OCI-LY7 (cell line): Measurements from ENCODE around the gene SAXO2. TPM values are rescaled to one million over a fixed set of nuclear protein-coding genes. Genes with fewer than 3 reads are reported as not detected.
"Not testable (repeated sequence)": the region's sequence is repeated elsewhere in the genome, so short reads cannot be mapped to it uniquely, and the experiment has no call there.

Experiments used
- Bru-seq: library from RNA; stranded (reverse); fragments of 400-500 nt; gene quantifications from one replicate; lab custom pipeline; 2021; lab: Mats Ljungman, UMichigan
- BruChase-seq, 2 experiments: library from RNA; stranded (reverse); fragments of 400-500 nt; gene quantifications; one replicate each; lab custom pipeline; 2021; lab: Mats Ljungman, UMichigan
- BruUV-seq: library from RNA; stranded (reverse); fragments of 400-500 nt; replicated peaks from 2 replicates; lab custom pipeline; 2021; lab: Mats Ljungman, UMichigan
- CTCF ChIA-PET: fragments of 300-600 bp; sonication (Branson Sonifier 250); formaldehyde crosslinking; loops from one replicate; lab custom pipeline; 2022; ENCODE audit warnings: antibody characterized with exemption; ENCODE audit not compliant: unreplicated experiment; lab: Charles Lee
- POLR2A ChIA-PET: fragments of 300-600 bp; sonication (Branson Sonifier 250); formaldehyde crosslinking; loops from one replicate; lab custom pipeline; 2022; ENCODE audit warnings: antibody characterized with exemption; lab: Charles Lee
- DNase-seq: peaks from one replicate; pipeline ENCODE4 v3.0.0-alpha.2; 2015; ENCODE audit warnings: low spot score
- H2AFZ ChIP-seq: fragments of 200-600 bp; sonication (generic), shearing (Covaris generic); 2 replicates; pipeline ENCODE4 v1.6.1; 2014; ENCODE audit warnings: mild to moderate bottlenecking, antibody characterized with exemption, low read length, moderate library complexity
- H3K27ac ChIP-seq: fragments of 200-600 bp; sonication (generic); 2 replicates; pipeline ENCODE4 v1.5.1; 2014; ENCODE audit warnings: mixed run types, low read depth, mild to moderate bottlenecking, moderate library complexity, low read length, inconsistent platforms; ENCODE audit not compliant: poor library complexity, severe bottlenecking
- H3K36me3 ChIP-seq: fragments of 200-600 bp; sonication (generic); 2 replicates; pipeline ENCODE4 v1.6.1; 2014; ENCODE audit warnings: mild to moderate bottlenecking, antibody characterized with exemption, low read length, moderate library complexity, mixed read lengths; ENCODE audit not compliant: insufficient read depth
- H3K4me1 ChIP-seq: fragments of 200-600 bp; sonication (generic); 2 replicates; pipeline ENCODE4 v1.5.1; 2014; ENCODE audit warnings: mild to moderate bottlenecking, low read length; ENCODE audit not compliant: insufficient read depth, poor library complexity, severe bottlenecking
- H3K4me2 ChIP-seq: fragments of 200-600 bp; sonication (generic); 2 replicates; pipeline ENCODE4 v1.6.1; 2014; ENCODE audit warnings: mild to moderate bottlenecking, low read length
- H3K4me3 ChIP-seq: fragments of 200-600 bp; sonication (generic); 2 replicates; pipeline ENCODE4 v1.5.1; 2014; ENCODE audit warnings: mild to moderate bottlenecking, low read depth, low read length; ENCODE audit not compliant: poor library complexity, severe bottlenecking
- H3K79me2 ChIP-seq: fragments of 200-600 bp; sonication (generic); 2 replicates; pipeline ENCODE4 v1.6.1; 2016; ENCODE audit warnings: low read depth, mild to moderate bottlenecking, low read length, moderate library complexity, mixed read lengths; ENCODE audit not compliant: insufficient read depth
- H3K9me2 ChIP-seq: fragments of 200-600 bp; sonication (generic); 2 replicates; pipeline ENCODE4 v1.6.1; 2016; ENCODE audit warnings: mild to moderate bottlenecking, low read length, mixed read lengths; ENCODE audit not compliant: insufficient read depth
- H3K9me3 ChIP-seq: fragments of 200-600 bp; sonication (generic); 2 replicates; pipeline ENCODE4 v1.6.1; 2014; ENCODE audit warnings: mild to moderate bottlenecking, mixed run types, low read length, mixed read lengths
- H4K20me1 ChIP-seq: fragments of 200-600 bp; sonication (generic); 2 replicates; pipeline ENCODE4 v1.6.1; 2014; ENCODE audit warnings: mild to moderate bottlenecking, antibody characterized with exemption, low read length, moderate library complexity, mixed read lengths; ENCODE audit not compliant: insufficient read depth
- EZH2phosphoT487 ChIP-seq: fragments of 200-600 bp; sonication (generic); IDR thresholded peaks from 2 replicates; pipeline ENCODE4 v1.6.1; 2018; ENCODE audit warnings: low read depth, borderline replicate concordance, mild to moderate bottlenecking, mixed run types, antibody characterized with exemption, low read length, moderate library complexity, mixed read lengths
- intact Hi-C: fragments of 100-400 bp; cut with micrococcal nuclease; formaldehyde crosslinking; loops from one replicate; pipeline ENCODE4 v1.10.0; 2022; ENCODE audit not compliant: unreplicated experiment
- long read RNA-seq: library from polyadenylated mRNA; stranded (forward); transcript quantifications from one replicate; pipeline ENCODE4 v2.0.0, GENCODE V29; 2022
- total RNA-seq, 2 experiments: library from RNA; depleted of rRNA in 1 of 2; stranded (reverse); fragments of >200 nt in 1 of 2; shearing (Covaris generic) in 1 of 2; gene quantifications; 2 replicates each; pipeline ENCODE4 v1.2.3, GENCODE V29; 2014 to 2022
- TF ChIP-seq, protein P1 (sequence below): fragments of 200-600 bp; sonication (generic); conservative IDR thresholded peaks from 2 replicates; pipeline ENCODE4 v1.5.1; 2014; ENCODE audit warnings: mild to moderate bottlenecking, antibody characterized with exemption, low read length, moderate library complexity, mixed read lengths

SAXO2 gene
- total RNA-seq (2014; rRNA removed; shearing (Covaris generic)): 1.9 and 2.3 TPM in 2 replicates
- 6.5 and 6.6 TPM in 2 replicates for total RNA-seq (2022)
- percentile 40 among the genes with signal in this experiment for Bru-seq, nascent RNA
- BruChase-seq, experiment 1, labeled RNA remaining after a 6-hour chase: percentile 39 among the genes with signal in this experiment
- BruChase-seq, experiment 2, labeled RNA remaining after a 2-hour chase: percentile 42 among the genes with signal in this experiment
- long read RNA-seq, partial matches to known transcripts: 0 of 2 reads
- long read RNA-seq, other reads (novel, unspliced or antisense): 0 of 2 reads

DNA sequence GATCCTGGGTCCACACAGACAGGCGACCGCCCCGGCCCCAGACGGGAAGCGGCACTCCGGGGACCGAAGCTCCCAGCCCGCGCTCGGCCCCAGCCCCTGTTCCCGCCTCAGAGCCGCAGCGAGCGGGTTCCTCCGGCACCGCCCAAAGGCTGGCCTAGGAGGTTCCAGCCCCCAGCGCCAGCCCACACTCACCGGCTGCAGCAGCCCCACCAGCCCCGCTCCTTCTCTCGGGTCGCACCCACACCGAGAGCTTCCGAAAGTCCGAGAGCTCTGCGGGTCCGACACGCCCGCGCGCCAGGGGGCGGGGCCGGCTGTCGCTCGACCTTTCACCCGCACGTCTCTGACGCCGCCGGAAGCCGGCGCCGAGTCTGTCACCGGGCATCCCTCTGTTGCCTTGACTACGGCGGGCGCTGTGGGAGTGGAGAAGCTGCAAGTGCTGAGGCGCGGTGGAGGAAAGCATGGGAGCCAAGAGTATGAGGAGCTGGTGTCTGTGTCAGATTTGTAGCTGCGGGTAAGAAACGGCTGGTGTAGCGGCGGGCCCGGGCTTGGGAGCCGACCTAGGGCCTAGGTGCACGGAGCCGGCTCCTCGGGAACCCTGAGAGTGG, at the start of gene SAXO2, which contains the start of gene EFL1:
TSS of gene SAXO2 (plus strand) at position 397 of the 605 bp plus-strand sequence. CDS start at position 459, 62 bp downstream.
TSS of gene EFL1 (minus strand) at position 313 of the 605 bp plus-strand sequence. CDS start 956 bp downstream, outside the sequence.
- Histone ChIP-seq H3K36me3 (peaks cover 28% of the 10 kb centered on the region), H2AFZ (peak within 1 kb of the TSS; percentile 65), H3K4me1 (peaks cover 34% of the 10 kb centered on the region), H3K27ac (peak within 1 kb of the TSS; percentile 53), H3K9me2 (no peaks in the 10 kb centered on the region), H3K4me2 (peak within 1 kb of the TSS; percentile 99), H3K4me3 (peak within 1 kb of the TSS; percentile 79), H3K9me3 (no peaks in the 10 kb centered on the region), H3K79me2 (peaks cover 18% of the 10 kb centered on the region; the same call in 1 of the 2 replicates), H4K20me1 (0 out of 2 replicates have a peak, but pooled peaks cover 4% of the 10 kb centered on the region)
- ChIA-PET CTCF (interaction anchor here (0.6 kb wide), 1 partner anchor 393 kb away, joined by 3 read pairs; no protein-coding TSS in a partner anchor), POLR2A (interaction anchor here (0.5 to 1.3 kb wide), 3 partner anchors 15 to 120 kb away, joined by 3 to 4 read pairs (median 3); no protein-coding TSS in a partner anchor)
- BruUV-seq: no TSS peak
- intact Hi-C loops: no loop called here
- TF ChIP-seq EZH2phosphoT487: no peak
- TF ChIP-seq, protein P1, sequence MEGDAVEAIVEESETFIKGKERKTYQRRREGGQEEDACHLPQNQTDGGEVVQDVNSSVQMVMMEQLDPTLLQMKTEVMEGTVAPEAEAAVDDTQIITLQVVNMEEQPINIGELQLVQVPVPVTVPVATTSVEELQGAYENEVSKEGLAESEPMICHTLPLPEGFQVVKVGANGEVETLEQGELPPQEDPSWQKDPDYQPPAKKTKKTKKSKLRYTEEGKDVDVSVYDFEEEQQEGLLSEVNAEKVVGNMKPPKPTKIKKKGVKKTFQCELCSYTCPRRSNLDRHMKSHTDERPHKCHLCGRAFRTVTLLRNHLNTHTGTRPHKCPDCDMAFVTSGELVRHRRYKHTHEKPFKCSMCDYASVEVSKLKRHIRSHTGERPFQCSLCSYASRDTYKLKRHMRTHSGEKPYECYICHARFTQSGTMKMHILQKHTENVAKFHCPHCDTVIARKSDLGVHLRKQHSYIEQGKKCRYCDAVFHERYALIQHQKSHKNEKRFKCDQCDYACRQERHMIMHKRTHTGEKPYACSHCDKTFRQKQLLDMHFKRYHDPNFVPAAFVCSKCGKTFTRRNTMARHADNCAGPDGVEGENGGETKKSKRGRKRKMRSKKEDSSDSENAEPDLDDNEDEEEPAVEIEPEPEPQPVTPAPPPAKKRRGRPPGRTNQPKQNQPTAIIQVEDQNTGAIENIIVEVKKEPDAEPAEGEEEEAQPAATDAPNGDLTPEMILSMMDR: no peak
- DNase-seq: peak; percentile 89

GRCh38 chr15:82216092-82216491, 46.5 kb upstream of the SAXO2 start:
- H3K79me2 ChIP-seq, CTCF ChIA-PET, intact Hi-C loops, BruUV-seq, H3K9me3 ChIP-seq, H3K4me1 ChIP-seq, H3K4me3 ChIP-seq, H3K9me2 ChIP-seq, H3K27ac ChIP-seq, DNase-seq, H4K20me1 ChIP-seq, H3K4me2 ChIP-seq, H2AFZ ChIP-seq: not testable (repeated sequence)
- POLR2A ChIA-PET: interaction anchor here (0.6 kb wide), 1 partner anchor 551 kb away, joined by 3 read pairs; no protein-coding TSS in a partner anchor
- peaks cover 32% of the 10 kb centered on the region for H3K36me3 ChIP-seq

DNA sequence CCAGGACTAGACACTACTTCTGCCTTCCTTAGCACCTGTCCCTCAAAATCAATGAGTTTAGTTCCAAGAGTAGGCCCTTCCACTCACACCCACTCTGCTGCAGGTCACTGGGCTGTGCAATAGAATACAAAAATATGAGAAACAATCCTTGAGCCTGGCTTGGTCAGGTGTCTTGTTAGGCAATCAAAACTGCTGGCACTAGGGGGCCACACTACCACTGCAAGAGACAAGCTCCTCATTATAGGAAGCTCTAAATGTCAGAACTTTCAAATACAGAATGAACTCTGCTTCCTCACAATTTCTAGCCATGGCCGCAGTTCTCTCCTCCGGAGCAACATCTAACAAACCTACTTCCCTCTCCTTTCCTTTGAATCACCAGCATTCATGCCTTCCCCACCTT, 41.1 kb upstream of the SAXO2 start:
- H3K79me2 ChIP-seq, BruUV-seq, H3K27ac ChIP-seq, H3K9me3 ChIP-seq, H3K9me2 ChIP-seq, H3K4me2 ChIP-seq, POLR2A ChIA-PET, H3K4me1 ChIP-seq, H2AFZ ChIP-seq, CTCF ChIA-PET, intact Hi-C loops, H4K20me1 ChIP-seq, H3K4me3 ChIP-seq: not testable (repeated sequence)
- H3K36me3 ChIP-seq: peaks cover 27% of the 10 kb centered on the region
- peak; percentile 24 for DNase-seq
- TF ChIP-seq, protein P1: peak; percentile 60
